Left lobe of liver (tissue), 2 donors: ENCODE results near the gene RARB. TPM values are rescaled to one million over a fixed set of nuclear protein-coding genes. Genes with fewer than 3 reads are reported as not detected.
A peak's percentile ranks its signal among the peaks of the same experiment; 100 is the strongest.

Experiments used
- ATAC-seq: fragments of 200-7000 bp; cut with Tn5 transposase; one replicate; pipeline ENCODE4 v1.9.1; 2020; ENCODE audit warnings: mild to moderate bottlenecking, moderate library complexity
- DNase-seq: peaks from one replicate; pipeline ENCODE4 v3.0.0-alpha.2; 2020; ENCODE audit warnings: low spot score
- total RNA-seq: library from RNA; stranded (reverse); gene quantifications from one replicate; pipeline ENCODE4 v1.2.1, GENCODE V29; 2021
- donor health status: DM: no; HTN: no; CAD: no; lungs with moderate emphysema.
- donor health status: DM: no; HTN: yes; CAD: no.

RARB gene
- total RNA-seq, 1 donor from 2014 or later: 2.2 TPM

DNA sequence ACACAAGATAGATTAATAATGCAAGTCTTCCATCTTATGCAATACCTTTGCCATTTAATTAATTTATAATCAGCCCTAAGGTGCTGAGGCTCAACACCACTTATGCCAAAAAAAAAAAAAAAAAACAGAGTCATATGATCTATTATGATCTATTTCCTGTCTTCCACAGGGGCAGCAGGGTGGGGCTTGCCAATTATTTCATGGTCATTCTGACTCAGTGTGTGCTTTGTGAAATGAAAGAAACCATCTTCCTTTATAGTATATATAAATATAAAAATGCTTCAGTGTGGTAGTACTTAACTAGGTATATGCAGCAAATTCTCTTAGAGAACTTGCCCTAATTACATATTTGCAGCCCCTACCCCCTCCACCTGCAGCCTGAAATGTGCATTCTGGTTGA, 7.2 kb upstream of the RARB start:
- ATAC-seq (no peak), DNase-seq (no peak)

DNA sequence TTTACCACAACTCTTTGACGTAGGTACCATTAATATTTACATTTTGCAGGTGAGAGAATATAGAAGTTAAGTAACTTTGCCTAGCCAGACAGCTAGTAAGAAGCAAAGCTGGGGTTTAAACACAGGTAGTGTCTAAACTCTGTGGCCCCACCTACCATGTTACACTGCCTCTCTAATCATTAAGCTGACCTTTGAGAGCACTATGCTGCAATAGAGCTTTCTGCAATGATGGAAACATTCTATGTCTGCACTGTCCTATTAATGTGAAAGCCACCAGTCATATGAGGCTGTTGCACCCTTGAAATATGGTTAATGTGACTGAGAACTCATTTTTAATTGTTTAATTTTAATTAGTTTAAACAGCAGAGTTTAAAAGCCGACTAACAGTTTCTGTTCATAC, 6.3 kb upstream of the RARB start:
- peak; percentile 99 for ATAC-seq
- DNase-seq: peak; percentile 57

DNA sequence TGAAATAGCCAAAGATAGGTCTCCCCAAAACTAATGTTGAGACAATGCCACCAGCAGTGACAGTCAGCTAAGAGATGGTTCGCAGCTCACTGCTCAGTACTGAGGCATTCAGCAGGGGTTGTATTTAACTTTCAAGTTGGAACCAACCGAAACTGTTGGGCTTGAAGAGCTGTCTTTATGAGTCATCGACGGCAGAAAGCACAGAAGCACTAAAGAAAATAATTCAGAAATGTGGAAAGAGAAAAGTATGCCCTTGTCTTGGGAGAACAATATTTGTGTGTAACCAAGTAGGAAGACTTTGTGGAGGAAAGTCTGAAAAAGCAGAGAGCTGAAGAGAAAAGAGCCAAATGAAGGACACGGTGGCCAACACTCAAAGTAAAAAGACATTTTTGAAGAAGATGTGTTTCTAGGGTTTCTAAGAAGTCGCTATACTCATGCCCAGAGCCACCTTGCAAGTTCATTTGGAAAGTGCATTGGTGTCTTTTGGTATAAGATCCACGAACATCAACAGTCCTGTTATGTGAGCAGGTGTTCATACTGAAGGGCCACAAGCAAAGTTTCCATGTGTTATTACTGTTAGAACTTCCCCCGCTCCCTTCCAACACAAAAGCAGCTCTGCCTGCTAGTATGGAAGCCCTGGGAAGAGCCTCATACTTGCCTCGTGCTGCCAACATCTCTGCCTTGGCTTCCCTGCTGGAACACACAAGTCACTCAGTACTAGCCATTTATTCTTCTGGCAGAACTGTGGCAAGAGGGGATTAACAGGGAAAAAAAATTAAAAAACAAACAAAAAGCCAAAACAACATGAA, 4.1 kb upstream of the RARB start:
- ATAC-seq: no peak
- no peak for DNase-seq

DNA sequence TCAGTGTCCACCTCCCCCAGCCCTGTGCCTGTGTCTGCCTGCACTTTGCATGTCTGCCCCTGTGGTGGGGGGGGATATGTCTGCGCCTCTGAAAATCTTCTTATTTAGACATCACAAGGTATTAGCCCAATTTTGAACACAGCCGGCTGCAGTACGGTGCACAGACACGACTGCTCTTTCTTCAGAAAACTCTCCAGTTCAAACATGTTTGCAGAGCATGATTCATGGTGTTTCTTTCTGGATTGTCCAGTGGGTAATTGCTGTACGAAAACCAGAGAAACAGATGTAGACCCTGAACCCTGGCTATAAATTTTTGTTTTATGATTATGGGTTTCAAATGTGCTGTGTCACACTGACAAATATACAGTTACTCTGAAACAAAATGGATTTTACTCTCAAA, 3.4 kb upstream of the RARB start:
- DNase-seq: no peak
- no peak for ATAC-seq

DNA sequence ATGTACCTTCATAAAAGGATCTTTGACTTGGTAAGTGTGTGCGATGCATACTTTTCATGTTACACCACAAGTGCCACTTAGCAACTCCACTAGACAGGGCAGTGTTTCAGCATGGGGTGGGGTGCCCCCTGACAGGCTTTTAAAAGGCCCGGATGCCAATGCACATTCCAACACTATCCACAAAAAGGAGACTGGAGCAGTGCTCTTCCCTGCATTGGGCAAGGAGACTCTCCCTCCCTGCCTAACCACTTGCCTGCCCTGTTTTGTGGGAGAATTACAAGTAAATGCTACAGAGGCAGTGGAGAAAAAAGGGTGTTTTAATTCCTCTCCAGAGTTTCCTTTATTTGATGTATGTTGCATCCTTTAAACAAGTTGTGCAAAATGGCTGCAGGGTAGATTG, 1.7 kb upstream of the RARB start:
- no peak for DNase-seq
- ATAC-seq: no peak

DNA sequence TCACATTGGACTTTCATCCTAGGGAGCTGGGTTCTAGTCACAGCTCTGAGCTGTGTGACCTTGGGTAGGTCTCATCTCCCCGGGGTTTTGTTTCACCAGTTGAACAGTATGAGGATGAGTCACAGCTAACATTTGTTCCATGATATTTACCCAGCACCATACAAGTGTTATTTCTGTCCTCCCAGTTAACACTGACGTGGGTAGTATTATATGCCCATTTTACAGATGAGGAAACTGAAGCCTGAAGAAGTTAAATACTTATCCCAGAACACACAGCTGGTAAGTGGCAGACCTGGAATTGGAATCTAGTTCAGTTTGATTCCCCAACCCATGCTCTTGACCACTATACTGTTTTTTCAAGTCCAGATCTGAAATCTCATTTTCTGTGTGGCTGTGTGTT, 908 bp upstream of the RARB start:
- ATAC-seq: no peak
- no peak for DNase-seq

DNA sequence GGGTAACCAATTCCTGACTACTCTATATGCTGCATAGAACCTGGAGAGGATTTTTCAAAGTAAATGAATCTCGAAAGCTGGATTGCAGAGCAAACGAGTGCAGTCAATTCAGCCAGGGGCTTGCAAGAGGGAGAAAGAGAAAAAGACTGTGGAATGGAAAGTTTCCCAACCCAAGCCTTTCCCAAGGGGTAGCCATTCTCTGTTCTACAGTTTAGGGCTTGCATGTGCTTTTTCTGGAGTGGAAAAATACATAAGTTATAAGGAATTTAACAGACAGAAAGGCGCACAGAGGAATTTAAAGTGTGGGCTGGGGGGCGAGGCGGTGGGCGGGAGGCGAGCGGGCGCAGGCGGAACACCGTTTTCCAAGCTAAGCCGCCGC, 511 bp upstream of the RARB start:
- ATAC-seq (peak; percentile 24), DNase-seq (no peak)

DNA sequence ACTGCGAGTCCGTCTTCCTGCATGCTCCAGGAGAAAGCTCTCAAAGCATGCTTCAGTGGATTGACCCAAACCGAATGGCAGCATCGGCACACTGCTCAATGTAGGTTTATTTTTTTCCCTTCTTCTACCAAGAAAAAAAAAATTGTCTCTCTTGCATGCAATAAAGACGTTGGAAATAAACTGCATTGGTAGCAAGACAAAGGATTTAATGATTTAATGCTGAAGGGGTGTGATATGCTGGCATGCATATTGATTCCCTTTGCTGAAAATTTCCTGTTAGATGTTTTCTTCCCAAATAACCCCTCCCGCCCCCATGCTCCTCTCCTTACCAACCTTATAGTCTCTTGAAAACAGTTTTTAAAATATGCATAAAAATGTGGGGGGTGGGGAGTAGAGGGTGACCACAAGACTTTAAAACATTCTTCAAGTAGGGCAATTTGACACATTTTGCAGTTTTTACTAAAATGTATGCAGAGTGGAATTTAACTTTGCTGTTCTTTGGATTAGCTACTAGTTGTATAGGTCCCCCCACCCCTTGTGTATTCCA, 799 bp downstream of the RARB start:
- ATAC-seq (peak; percentile 54), DNase-seq (no peak)

DNA sequence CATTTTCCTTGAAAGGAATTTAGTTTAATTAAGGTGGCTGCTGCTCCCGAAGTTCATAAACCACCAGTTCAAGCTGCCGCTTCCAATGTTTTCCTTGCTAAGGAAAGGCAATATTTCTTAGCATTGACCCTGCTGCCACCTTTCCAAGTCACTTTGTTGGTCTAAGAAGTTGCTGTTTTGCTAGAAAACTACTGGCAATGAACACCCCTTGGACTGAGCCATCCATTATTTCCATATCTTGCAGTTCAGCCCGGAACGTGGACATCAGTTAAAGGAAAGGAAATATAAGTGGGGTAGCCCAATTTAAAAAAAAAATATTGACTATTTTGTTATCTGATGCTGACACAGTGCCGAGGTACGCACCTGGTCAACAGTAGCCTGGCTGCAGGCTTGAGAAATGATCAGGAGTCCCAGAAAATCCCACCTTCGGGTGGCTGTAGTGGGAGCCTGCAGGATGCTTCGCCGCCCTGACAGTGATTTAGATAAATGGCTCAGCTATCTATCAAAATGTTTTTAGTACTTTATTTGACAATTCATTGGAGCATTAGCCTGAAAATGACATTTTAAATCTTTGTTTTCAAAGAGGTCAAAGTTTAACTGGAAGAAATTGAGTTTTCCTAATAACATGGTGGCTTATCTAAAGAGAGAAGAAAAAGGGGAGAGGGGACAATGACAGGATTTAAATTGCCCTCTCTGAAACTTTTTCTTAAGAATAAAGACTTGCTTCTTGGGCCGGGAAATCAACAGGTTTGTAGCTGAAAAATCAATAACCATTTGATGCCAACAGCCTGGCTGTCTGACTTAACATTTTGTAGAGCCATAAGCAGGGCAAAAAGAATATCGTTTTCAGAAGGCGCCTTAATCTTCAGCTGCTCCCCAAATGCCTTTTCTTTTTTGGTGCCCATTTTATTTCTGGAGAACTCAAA, 1.6 kb downstream of the RARB start:
- DNase-seq (peak; percentile 55), ATAC-seq (peak; percentile 33)

DNA sequence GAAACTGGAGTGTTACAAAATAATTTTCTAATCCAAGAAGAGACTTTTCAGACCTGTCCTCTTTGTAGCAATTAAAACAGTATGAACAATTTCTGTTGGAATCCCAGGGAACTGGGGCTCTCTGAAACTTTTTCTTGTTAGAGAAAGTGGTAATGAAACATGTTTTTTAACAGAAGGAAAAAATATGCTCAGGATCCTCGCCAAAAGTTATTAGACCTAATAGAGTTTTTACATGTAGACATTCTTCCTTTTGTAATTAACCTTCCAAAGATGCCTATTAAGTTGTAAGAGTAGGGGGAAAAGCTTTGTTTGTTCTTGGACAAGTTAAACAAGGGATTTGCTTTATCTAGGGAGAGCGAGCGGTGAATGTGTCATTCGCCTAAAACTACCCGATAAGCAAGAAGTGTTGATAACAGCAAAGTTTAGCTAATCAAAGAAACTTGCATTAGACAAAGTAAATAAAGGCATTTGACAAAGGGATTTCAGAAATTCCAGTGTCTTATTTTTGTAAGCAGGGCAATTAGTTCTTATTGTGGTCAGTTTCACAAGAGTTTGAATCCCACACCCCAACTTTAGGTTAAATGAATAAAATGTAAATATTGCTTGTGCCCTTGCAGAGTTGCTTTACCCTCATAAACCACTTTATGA, 2.3 kb downstream of the RARB start:
- DNase-seq: no peak
- no peak for ATAC-seq

DNA sequence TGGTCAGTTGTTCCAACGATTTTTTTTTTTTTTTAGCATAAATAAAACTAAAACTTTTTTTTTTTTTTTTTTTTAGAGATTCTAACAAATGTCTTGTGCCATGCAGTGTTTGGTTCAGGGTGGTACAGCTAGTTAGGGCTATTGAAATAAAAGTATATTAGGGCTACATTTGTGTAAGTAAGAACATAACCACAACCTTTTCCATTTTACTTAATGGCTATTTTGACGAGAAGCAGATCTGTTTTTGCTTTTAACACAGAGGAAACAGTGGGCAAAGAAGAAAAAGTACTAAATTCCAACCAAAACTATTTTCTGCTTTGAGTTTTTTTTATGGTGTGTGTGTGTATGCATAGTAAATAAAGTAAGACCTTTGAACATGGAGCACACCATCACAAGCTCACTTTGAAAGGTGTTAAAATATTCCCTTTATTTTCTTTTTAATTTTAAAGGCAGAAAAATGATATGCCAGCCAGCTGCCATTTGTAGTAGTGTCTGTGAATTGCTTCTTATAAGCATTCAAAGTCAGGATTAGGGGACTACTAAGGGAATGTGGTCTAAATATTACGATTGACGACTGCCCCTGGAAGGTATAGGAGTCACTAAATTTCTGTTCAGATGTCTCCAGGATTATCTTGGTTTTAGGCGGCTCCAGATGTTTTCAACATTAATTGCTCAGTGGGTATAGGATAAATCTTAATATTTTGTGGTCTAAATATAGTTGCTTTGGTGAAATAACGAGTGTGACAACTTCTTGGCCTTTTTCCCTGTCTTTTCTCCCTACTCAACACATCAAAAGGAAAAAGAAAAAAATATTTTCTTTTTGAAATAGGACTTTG, 3.1 kb downstream of the RARB start:
- DNase-seq: no peak

DNA sequence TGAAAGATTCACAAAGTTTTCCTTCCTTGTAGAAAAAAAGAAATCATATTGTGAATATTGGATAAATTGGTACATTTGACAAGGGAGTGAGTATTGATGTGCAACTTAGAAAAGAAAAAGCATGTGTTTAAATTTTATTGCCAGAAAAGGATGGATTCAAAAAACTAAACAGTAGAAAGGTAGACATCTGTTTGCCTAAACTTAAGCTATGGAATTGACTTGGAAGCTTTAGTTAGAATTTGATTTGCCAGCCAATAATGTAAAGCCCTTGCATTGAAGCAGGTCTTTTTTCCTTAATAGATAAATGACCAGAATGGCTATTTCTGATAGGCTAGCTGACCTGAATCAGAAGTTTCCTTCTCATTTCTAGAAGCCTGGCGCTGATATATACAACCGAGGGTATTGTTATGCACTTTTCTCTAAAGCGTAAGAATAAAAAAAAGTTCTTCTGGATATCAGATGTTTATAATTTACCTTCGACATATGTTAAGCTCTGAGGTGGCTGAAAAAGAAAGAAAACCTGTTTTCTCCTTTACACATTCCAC, 4.2 kb downstream of the RARB start:
- ATAC-seq: no peak
- DNase-seq: no peak

More for the DNA sequence above, 3.1 kb downstream of the RARB start:
- ATAC-seq: no peak

DNA sequence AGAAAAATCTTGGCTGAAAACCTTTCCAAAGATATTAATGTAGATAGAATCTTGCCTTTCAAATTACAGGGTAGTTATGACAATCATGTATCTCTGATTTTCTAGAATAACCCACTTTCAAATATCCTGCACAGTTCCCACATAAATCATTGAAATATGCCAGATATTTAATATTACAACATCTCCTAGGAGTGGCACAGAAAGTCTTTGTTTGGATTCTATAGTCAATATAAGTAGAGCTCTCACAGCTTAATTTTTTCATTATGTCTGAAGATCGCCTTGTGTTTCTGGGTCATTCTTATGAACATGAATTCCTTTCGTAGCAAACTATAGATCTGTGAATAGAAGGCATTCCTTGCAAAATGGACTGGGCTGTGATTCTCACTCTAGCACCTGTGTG, 5.0 kb downstream of the RARB start:
- no peak for ATAC-seq
- DNase-seq: no peak

DNA sequence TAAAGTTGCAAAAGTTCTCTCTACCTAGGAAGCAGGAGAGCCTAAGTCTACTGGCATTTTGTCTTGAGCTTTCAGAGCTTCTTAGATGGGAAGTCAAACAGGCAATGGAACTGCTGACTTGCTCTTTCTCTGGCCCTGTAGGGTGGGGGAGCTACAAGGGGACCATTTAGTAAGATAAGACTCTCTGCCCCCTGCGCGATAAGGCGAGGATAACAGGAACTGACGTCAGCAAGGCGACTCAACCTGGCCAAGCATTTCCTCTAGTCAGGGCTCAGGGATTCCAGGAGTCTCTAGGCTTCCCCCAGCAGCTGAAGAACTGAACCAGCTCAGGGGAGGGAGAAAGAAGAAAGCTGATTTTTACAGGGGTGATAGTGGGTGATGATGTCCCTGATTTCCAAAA, 5.8 kb downstream of the RARB start:
- DNase-seq (no peak), ATAC-seq (peak; percentile 45)

DNA sequence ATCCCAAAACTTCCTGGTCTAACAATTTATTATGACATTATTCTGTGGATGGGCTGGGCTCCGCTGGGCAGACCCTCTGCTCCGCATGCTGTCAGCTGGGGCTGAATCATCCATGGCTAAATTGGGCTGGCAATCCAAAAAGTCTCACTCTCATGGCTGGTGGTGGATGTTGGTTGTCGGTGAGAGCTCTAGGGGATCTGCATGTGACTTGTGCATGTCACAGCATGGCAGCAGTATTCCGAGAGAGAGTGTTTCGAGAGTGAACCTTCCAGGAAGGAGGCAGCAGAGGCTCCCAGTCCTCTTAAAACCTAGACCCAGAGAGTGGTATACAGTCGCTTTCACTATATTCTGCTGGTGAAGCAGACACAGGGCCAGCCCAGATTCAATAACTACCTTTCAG, 9.9 kb downstream of the RARB start:
- ATAC-seq: no peak
- DNase-seq: no peak

DNA sequence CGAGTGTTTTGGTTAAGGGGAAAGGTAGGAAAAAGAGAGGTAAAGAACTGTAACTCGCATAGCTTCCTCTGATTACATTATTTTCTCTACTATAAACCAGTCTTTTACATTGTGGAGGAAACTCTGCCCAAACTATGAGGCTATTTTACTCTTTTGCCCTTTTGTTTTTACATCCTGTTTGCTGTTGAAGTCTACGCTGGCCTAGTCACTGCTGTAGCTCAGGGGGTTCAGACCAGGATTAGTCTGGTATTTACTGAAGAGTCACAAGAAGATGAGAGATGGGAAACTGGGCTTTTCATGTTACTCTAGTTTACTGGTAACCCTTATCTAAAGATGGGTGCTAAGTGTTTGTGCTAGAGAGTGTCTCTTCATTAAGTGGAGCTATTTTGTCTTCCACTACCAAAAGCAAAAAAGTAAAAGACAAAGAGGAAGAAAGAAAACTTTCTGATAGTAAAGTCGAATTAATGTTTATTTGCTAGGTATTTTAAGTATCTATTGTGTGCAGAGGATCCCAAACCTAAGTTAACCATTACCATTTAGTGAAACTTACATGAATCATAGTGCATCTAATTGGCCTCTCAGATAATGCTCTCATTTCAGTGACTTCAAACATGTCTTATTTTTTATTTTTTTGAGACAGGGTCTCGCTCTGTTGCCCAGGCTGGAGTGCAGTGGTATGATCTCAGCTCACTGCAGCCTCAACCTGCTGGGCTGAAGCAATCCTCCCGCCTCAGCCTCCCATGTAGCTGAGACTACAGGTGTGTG, 10.9 kb downstream of the RARB start:
- DNase-seq: no peak
- ATAC-seq: no peak

DNA sequence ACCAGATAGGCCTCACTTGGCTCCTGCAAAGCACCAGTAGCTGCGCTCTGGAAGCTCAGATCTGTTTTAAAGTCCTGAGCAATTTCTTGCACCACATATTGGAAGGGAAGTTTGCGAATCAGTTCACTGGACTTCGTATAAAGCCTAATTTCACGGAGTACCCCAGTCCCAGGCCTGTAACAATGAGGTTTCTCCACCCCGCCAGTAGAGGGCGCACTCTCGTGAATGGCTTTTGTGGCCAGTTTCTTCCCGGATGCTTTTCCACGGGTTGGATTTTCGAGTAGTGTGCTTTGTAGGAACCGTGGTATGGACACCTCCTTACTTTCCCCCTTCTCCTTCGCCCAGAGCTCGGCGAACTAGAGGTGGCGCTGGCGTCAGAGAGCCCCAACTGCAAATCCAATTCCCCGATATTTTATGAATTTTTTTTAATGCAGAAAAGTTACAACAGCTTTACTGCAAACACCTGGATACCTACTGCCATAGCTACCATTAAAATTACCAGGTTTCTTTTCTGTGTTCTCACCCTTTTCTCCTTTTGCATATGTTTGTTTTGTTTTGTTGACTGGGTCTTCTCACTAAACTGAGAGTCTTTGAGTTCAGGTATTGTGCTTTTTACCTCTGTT, 13.3 kb downstream of the RARB start:
- DNase-seq (no peak), ATAC-seq (peak; percentile 68)

DNA sequence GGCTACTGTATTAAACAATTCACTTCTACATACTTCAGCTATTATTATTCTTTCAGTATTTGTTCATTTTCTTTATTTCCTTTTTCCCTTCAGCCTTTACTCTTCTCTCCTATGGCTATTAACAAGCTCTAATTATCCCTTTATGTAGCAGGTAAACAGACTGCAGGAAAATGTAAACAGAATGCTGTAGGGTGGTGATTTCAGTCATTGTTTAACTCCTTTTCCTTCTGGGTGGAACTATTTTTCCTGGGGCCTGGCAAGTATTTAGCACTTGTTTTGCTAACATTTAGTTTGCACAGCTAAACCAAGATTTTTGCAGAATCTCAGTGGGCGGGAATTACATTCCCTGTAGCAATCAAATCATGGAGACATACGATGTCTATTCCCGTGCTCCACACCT, 14.4 kb downstream of the RARB start:
- DNase-seq (no peak), ATAC-seq (no peak)

DNA sequence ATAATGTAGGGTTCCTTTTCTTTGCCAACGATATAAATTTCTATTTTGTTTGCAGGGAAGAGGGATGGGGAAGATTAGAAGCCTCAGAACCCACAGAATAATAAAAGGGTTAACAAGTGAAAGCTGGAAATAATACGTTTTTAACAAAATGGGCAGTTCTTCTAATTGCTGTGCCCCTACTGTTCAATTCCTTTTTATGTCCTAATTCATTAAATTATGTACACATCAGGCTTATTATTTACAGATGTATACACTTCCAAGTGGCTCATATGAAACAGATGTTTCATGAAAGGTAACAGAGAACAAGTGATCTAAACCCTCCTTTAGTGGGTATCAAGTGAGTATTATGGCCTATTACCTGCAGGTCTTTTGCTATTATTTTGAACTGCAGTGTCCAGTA, 16.2 kb downstream of the RARB start:
- no peak for ATAC-seq
- no peak for DNase-seq
